Nephron (organoid): ENCODE measurements around the gene TXNDC16.

Experiments
- H3K27ac Mint-ChIP-seq, 3 experiments: 2 replicates each; pipeline ENCODE4 v1.8.0; 2020; ENCODE audit warnings: mixed read lengths in 3 of 3, mild to moderate bottlenecking in 2 of 3, moderate library complexity in 1 of 3
- H3K27me3 Mint-ChIP-seq: 2 replicates; pipeline ENCODE4 v1.8.0; 2021; ENCODE audit warnings: low read depth, mild to moderate bottlenecking, moderate library complexity, mixed read lengths
- H3K36me3 Mint-ChIP-seq: 2 replicates; pipeline ENCODE4 v1.8.0; 2020; ENCODE audit warnings: low read depth, mixed read lengths
- H3K4me1 Mint-ChIP-seq: 2 replicates; pipeline ENCODE4 v1.8.0; 2020; ENCODE audit warnings: mixed read lengths
- H3K4me3 Mint-ChIP-seq, 3 experiments: 2 replicates each; pipeline ENCODE4 v1.8.0; 2020; ENCODE audit warnings: mild to moderate bottlenecking in 3 of 3, mixed read lengths in 3 of 3, moderate library complexity in 2 of 3
- H3K9me3 Mint-ChIP-seq: 2 replicates; pipeline ENCODE4 v1.8.0; 2020; ENCODE audit warnings: mixed read lengths
- CTCF ChIP-seq, 3 experiments: fragments of 200-600 bp; sonication (generic); IDR thresholded peaks; one replicate each; pipeline ENCODE4 v1.5.0; 2021; ENCODE audit warnings: antibody characterized with exemption in 3 of 3; ENCODE audit not compliant: unreplicated experiment in 3 of 3

The TXNDC16 gene

GRCh38 chr14:52458721-52459085 lies 93.6 kb downstream of the TXNDC16 start:
- Mint-ChIP-seq H3K4me1 (peaks cover 6% of the 10 kb centered on the region), H3K4me3 (no peak overlapping the region), H3K36me3 (peaks cover 38% of the 10 kb centered on the region), H3K27ac (no peak overlapping the region), H3K27me3 (no peaks in the 10 kb centered on the region), H3K9me3 (peaks cover 9% of the 10 kb centered on the region)
- TF ChIP-seq CTCF (IDR thresholded peaks at IDR 0.05; ENCODE audit: unreplicated experiment in 3 of 3): no peak

- no peak overlapping the region for H3K27ac Mint-ChIP-seq
- no peak for TF ChIP-seq CTCF (IDR thresholded peaks at IDR 0.05; ENCODE audit: unreplicated experiment in 3 of 3)
- no peaks in the 10 kb centered on the region for H3K27me3 Mint-ChIP-seq
- peaks cover 37% of the 10 kb centered on the region for H3K36me3 Mint-ChIP-seq
- no peak overlapping the region for H3K4me3 Mint-ChIP-seq
- peaks cover 9% of the 10 kb centered on the region for H3K9me3 Mint-ChIP-seq
- H3K4me1 Mint-ChIP-seq: peaks cover 6% of the 10 kb centered on the region
Measured at GRCh38 chr14:52457411-52457810, 94.9 kb downstream of the TXNDC16 start.

- Mint-ChIP-seq H3K36me3 (peaks cover 41% of the 10 kb centered on the region), H3K4me3 (no peak overlapping the region), H3K27me3 (no peaks in the 10 kb centered on the region), H3K4me1 (peaks cover 6% of the 10 kb centered on the region), H3K27ac (peak overlapping the region; percentile 5 to 25 (median 19)), H3K9me3 (peaks cover 8% of the 10 kb centered on the region)
- TF ChIP-seq CTCF (IDR thresholded peaks at IDR 0.05; ENCODE audit: unreplicated experiment in 3 of 3): no peak
Measured at GRCh38 chr14:52455291-52456088, 96.8 kb downstream of the TXNDC16 start.

- TF ChIP-seq CTCF (IDR thresholded peaks at IDR 0.05; ENCODE audit: unreplicated experiment in 3 of 3): no peak
- peaks cover 20% of the 10 kb centered on the region for H3K9me3 Mint-ChIP-seq
Measured at GRCh38 chr14:52447236-52447635, 105.1 kb downstream of the TXNDC16 start.

GRCh38 chr14:52446355-52446754 lies 106.0 kb downstream of the TXNDC16 start:
- TF ChIP-seq CTCF (IDR thresholded peaks at IDR 0.05; ENCODE audit: unreplicated experiment in 3 of 3): no peak
- Mint-ChIP-seq H3K9me3 (peaks cover 20% of the 10 kb centered on the region), H3K36me3 (peaks cover 35% of the 10 kb centered on the region), H3K4me3 (no peak overlapping the region), H3K27me3 (no peaks in the 10 kb centered on the region), H3K4me1 (no peaks in the 10 kb centered on the region), H3K27ac (no peak overlapping the region)

More at GRCh38 chr14:52447236-52447635, 105.1 kb downstream of the TXNDC16 start:
- no peak overlapping the region for H3K4me3 Mint-ChIP-seq
- no peak overlapping the region for H3K27ac Mint-ChIP-seq
- H3K36me3 Mint-ChIP-seq: peaks cover 42% of the 10 kb centered on the region
- no peaks in the 10 kb centered on the region for H3K4me1 Mint-ChIP-seq
- no peaks in the 10 kb centered on the region for H3K27me3 Mint-ChIP-seq

- no peak overlapping the region for H3K27ac Mint-ChIP-seq
- peaks cover 13% of the 10 kb centered on the region for H3K36me3 Mint-ChIP-seq
- H3K4me1 Mint-ChIP-seq: no peaks in the 10 kb centered on the region
- no peak overlapping the region for H3K4me3 Mint-ChIP-seq
- TF ChIP-seq CTCF (IDR thresholded peaks at IDR 0.05; ENCODE audit: unreplicated experiment in 3 of 3): no peak
- peaks cover 5% of the 10 kb centered on the region for H3K9me3 Mint-ChIP-seq
- H3K27me3 Mint-ChIP-seq: no peaks in the 10 kb centered on the region
Measured at GRCh38 chr14:52443506-52443905, 108.8 kb downstream of the TXNDC16 start.
